Transverse colon (tissue), 3 donors: ENCODE measurements around the gene LRRC4C.

Experiments used
- EP300 ChIP-seq: sonication (generic); formaldehyde crosslinking; IDR thresholded peaks from one replicate; pipeline ENCODE4 v1.6.1; 2017; ENCODE audit warnings: antibody characterized with exemption, low read depth
- POLR2A ChIP-seq: fragments of 450-650 bp; IDR thresholded peaks from one replicate; pipeline ENCODE4 v1.6.1; 2016; ENCODE audit warnings: antibody characterized with exemption, mild to moderate bottlenecking, moderate library complexity
- POLR2AphosphoS5 ChIP-seq, 3 donors: sonication (generic); formaldehyde crosslinking; IDR thresholded peaks; one replicate each; pipeline ENCODE4 v1.6.1; 2016; ENCODE audit warnings: antibody characterized with exemption in 3 of 3

- TF ChIP-seq EP300 (no peak), POLR2A (no peak), POLR2AphosphoS5 (IDR thresholded peaks at IDR 0.05) (no peak)
Measured at GRCh38 chr11:41102471-41102870, 357.0 kb downstream of the LRRC4C start.
